GM18505 (cell line): ENCODE measurements around the gene PCDHGA1.

ENCODE experiments used
- ATAC-seq: cut with Tn5 transposase; IDR thresholded peaks from one replicate; pipeline ENCODE4 v1.9.1; 2021; ENCODE audit not compliant: unreplicated experiment
- POLR2A ChIP-seq: IDR thresholded peaks from 4 replicates; pipeline ENCODE4 v1.6.1; 2011; ENCODE audit warnings: borderline replicate concordance; ENCODE audit not compliant: insufficient read depth, insufficient read length; ENCODE audit errors: extremely low read depth

The PCDHGA1 gene

DNA sequence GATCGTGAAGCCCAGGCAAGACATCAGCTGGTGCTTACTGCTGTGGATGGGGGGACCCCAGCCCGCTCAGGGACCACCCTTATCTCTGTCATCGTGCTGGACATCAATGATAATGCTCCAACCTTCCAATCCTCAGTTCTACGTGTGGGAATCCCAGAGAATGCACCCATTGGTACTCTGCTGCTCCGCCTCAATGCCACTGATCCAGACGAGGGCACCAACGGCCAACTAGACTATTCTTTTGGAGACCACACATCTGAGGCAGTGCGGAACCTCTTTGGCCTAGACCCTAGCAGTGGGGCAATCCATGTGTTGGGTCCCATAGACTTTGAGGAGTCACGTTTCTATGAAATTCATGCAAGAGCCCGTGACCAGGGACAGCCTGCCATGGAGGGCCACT, 159.5 kb downstream of the PCDHGA1 start:
- no peak for TF ChIP-seq POLR2A
- no peak for ATAC-seq

DNA sequence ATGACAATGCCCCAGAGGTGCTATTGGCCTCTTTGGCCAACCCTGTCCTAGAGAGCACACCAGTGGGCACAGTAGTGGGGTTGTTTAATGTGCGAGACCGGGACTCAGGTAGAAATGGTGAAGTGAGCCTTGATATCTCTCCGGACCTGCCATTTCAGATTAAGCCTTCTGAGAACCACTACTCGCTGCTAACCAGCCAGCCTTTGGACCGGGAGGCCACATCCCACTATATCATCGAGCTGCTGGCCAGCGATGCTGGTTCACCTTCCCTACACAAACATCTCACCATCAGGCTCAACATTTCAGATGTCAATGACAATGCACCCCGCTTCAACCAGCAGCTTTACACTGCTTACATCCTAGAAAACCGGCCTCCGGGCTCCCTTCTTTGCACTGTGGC, 160.0 kb downstream of the PCDHGA1 start:
- TF ChIP-seq POLR2A, result no peak
- ATAC-seq, result no peak

DNA sequence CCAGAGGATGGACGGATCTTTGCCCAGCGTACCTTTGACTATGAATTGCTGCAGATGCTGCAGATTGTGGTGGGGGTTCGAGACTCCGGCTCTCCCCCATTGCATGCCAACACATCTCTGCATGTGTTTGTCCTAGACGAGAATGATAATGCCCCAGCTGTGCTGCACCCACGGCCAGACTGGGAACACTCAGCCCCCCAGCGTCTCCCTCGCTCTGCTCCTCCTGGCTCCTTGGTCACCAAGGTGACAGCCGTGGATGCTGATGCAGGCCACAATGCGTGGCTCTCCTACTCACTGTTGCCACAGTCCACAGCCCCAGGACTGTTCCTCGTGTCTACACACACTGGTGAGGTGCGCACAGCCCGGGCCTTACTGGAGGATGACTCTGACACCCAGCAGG, 160.5 kb downstream of the PCDHGA1 start:
- TF ChIP-seq POLR2A, result no peak
- no peak for ATAC-seq

DNA sequence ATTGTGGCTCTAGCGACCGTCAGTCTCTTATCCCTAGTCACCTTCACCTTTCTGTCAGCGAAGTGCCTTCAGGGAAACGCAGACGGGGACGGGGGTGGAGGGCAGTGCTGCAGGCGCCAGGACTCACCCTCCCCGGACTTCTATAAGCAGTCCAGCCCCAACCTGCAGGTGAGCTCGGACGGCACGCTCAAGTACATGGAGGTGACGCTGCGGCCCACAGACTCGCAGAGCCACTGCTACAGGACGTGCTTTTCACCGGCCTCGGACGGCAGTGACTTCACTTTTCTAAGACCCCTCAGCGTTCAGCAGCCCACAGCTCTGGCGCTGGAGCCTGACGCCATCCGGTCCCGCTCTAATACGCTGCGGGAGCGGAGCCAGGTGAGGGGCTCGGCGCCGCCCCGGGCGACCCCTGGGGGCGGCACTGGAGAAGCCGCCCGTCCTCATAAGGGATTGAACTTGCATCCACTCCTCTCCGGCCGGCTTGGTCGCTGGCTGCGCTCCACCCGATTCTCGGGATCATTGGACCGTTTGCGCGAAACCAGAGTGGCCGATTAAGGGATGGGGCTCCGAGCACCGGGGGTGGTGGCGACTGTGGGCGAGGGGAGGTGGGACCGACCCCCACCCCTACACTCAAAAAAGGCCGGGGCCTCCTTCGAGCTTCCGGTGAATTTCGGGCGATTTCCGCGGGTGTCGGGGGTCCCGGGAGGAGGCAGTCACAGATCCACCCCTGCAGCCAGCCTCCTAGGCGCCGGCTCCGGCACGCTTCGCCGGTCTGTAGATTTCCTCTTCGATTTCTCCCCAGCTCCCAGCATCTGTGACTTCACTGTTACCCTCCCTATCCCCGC, 161.2 kb downstream of the PCDHGA1 start:
- peak; percentile 23 for ATAC-seq
- no peak for TF ChIP-seq POLR2A

DNA sequence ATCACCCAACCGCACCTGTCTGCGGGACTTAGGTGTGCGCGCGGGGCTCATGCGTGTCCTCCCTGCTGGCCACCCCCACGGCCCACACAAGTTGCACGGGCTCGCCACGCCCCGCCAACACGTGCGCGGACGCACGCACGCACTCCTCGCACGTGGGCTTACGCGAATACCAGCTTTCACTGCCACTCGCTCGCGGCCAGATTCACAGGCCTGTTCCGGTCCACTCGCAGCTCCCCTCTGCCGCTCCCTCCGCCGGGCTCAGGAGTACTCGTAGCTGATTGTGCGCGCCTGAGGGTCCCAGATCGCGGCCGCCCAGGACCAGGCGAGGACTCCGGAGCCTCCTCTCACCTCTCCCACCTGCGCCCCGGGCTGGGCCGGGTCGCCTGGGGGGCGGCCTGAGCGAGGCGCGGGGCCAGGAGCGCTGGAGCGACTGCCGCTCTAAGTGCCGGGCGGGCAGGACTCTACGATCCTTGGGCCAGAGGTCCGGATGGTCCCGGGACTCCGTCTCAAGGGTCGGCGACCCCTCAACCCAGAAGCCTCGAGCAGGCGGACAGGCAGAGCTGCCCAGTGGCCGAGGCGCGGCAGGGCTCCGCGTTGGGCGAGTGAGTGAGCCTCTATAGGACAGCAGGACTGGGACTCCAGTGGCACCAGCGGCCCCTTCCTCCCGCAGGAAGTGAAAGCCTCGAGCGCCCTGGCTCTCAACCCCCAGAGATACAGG, 162.0 kb downstream of the PCDHGA1 start:
- TF ChIP-seq POLR2A, result peak; percentile 11
- ATAC-seq, result peak; percentile 46

- no peak for ATAC-seq
- no peak for TF ChIP-seq POLR2A
Observed at GRCh38 chr5:141493500-141494422, 163.4 kb downstream of the PCDHGA1 start.

GRCh38 chr5:141494761-141495452, 164.6 kb downstream of the PCDHGA1 start:
- ATAC-seq, result no peak
- no peak for TF ChIP-seq POLR2A

DNA sequence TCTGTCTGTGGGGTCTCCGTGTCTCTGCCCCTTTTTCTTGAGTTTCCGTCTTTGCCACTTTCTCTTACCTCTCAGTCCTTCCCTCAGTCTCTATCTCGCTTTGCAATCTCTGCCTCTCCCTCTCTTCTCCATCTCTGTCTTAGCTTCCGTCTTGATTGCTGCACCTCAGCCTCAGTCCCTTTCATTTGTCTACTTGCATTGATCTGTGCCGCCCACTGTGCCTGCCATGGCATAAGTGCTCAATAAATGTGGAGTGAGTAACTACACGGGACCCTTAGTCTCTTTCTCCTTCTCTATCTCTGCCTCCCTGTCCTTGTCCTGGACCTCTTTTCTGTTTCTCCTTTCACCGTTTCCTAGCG, 165.1 kb downstream of the PCDHGA1 start:
- no peak for TF ChIP-seq POLR2A
- no peak for ATAC-seq

- ATAC-seq, result no peak
- no peak for TF ChIP-seq POLR2A
Observed at GRCh38 chr5:141496038-141496437, 165.7 kb downstream of the PCDHGA1 start.

GRCh38 chr5:141501761-141502160, 171.4 kb downstream of the PCDHGA1 start:
- no peak for ATAC-seq
- no peak for TF ChIP-seq POLR2A

DNA sequence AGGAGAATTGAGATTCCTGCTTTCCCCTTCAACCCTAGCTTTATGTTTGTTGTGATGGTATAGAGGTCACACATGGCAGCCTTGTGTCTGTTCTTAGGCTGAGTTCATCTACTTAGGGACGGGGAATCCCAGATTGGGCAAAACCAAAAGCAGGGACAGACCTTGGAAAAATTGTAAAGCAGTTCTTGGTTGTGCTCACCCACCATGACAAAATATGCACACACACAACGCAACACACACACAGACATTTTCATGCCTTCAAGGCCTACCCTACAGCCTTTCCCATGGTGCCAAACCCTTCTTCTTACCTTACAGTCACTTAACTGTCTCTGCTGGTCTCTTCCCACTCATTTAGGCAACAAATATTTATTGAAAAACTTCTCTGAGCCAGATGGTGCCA, 173.4 kb downstream of the PCDHGA1 start:
- ATAC-seq, result no peak
- no peak for TF ChIP-seq POLR2A

- no peak for TF ChIP-seq POLR2A
- no peak for ATAC-seq
Observed at GRCh38 chr5:141504216-141504615, 173.9 kb downstream of the PCDHGA1 start.
